Measurements from ENCODE around the gene NAB2. TPM values are rescaled to one million over a fixed set of nuclear protein-coding genes. Genes with fewer than 3 reads are reported as not detected.

Gene NAB2
- total and polyA plus RNA-seq, 2 donors (not counting 3 experiments of a cell fraction or from before 2014, with no cell fraction given), result 14.6 to 15.9 TPM

GRCh38 chr12:57091638-57092528 lies 3.0 kb downstream of the NAB2 start:
- H3K9ac ChIP-seq (replicated peaks; ENCODE audit: extremely low read depth, insufficient read depth, low read length), result no peak overlapping the region
- BruUV-seq (replicated peaks), result no TSS peak
- CTCF ChIA-PET, result interaction anchor here (0.7 to 14.4 kb wide), 10 partner anchors 12 to 82 kb away, joined by 3 to 158 read pairs (median 4); partner anchors contain the start of genes NEMP1 and STAT6

DNA sequence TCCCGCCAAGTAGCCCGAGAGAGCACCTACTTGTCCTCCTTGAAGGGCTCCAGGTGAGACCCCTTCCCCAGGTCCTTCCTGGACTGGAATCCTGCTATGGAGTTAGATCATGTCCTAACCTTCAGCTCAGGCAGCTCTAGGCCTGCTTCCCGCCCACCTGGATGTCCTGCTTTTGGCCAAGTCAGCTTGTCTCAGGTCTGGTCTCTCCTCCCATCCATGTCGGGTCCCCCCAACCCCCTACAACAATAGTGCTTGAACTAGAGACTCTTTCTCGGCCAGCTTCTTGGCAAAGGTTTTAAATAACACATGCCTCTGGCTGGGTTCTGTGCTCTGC lies 3.6 kb downstream of the NAB2 start:
- Histone ChIP-seq H3K9me3 (replicated peaks; ENCODE audit: control insufficient read depth, insufficient read depth, low read length) (no peaks in the 10 kb centered on the region), H3K4me3 (replicated peaks in 1 of 3; ENCODE audit: insufficient read depth in 1 of 3, low read depth in 1 of 3, low read length in 3 of 3) (no peak overlapping the region), H3K36me3 (ENCODE audit: control insufficient read depth in 2 of 2, extremely low read depth in 1 of 2, insufficient read depth in 2 of 2, low read length in 2 of 2) (peaks cover 4 to 42% of the 10 kb centered on the region in 2 experiments), H3K9me1 (replicated peaks; ENCODE audit: control insufficient read depth, extremely low read depth, insufficient read depth, low read length) (no peaks in the 10 kb centered on the region), H3K4me1 (ENCODE audit: control insufficient read depth, extremely low read depth, insufficient read depth, low read length) (peaks cover 15% of the 10 kb centered on the region), H2AFZ (ENCODE audit: low read depth, low read length) (no peak overlapping the region), H3K79me2 (ENCODE audit: control insufficient read depth, insufficient read depth, low read length) (peaks cover 16% of the 10 kb centered on the region), H3K27ac (ENCODE audit: insufficient read depth, low read depth, low read length) (no peak overlapping the region), H3K4me2 (ENCODE audit: insufficient read depth, low read length) (no peak overlapping the region), H3K27me3 (ENCODE audit: control insufficient read depth in 2 of 2, insufficient read depth in 2 of 2, low read length in 2 of 2) (no peaks in the 10 kb centered on the region), H4K20me1 (replicated peaks; ENCODE audit: control insufficient read depth, extremely low read depth, insufficient read depth, low read length) (no peaks in the 10 kb centered on the region), H3K9ac (replicated peaks; ENCODE audit: extremely low read depth, insufficient read depth, low read length) (no peak overlapping the region)
- intact Hi-C loops (cut with micrococcal nuclease) (no loop called here), dilution Hi-C loops (cut with MboI; ENCODE audit: extremely low pct_ligation_motif_present, low sequenced_read_pairs) (no loop called here)
- ChIA-PET CTCF (interaction anchor here (0.7 to 14.4 kb wide), 9 partner anchors 14 to 82 kb away, joined by 3 to 158 read pairs (median 5); partner anchors contain the start of genes NEMP1 and STAT6), POLR2A (interaction anchor here (0.6 kb wide), 1 partner anchor 36 kb away, joined by 5 read pairs; the partner anchor contains the start of gene LRP1)
- TF ChIP-seq JUN (IDR thresholded peaks at IDR 0.05; ENCODE audit: borderline replicate concordance, insufficient read depth, insufficient read length, low read depth) (no peak), CTCF (IDR thresholded peaks at IDR 0.05; ENCODE audit: extremely low read depth in 1 of 2, insufficient read depth in 1 of 2, low read depth in 1 of 2, low read length in 2 of 2) (no peak), POLR2A (IDR thresholded peaks at IDR 0.05; ENCODE audit: low read depth, low read length) (no peak), GATA2 (IDR thresholded peaks at IDR 0.05; ENCODE audit: insufficient read depth, insufficient read length, low read depth, low read length) (no peak), POLR2AphosphoS5 (IDR thresholded peaks at IDR 0.05; ENCODE audit: insufficient read depth, low read depth, low read length) (no peak), FOS (IDR thresholded peaks at IDR 0.05; ENCODE audit: borderline replicate concordance, insufficient read depth, low read length) (no peak), EZH2 (IDR thresholded peaks at IDR 0.05; ENCODE audit: borderline replicate concordance, low read depth, low read length, severe bottlenecking) (no peak), MYC (IDR thresholded peaks at IDR 0.05; ENCODE audit: low read depth, low read length) (no peak)
- TF ChIP-seq, protein P1, sequence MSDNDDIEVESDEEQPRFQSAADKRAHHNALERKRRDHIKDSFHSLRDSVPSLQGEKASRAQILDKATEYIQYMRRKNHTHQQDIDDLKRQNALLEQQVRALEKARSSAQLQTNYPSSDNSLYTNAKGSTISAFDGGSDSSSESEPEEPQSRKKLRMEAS (IDR thresholded peaks at IDR 0.05; ENCODE audit: insufficient read depth, insufficient read length), result no peak
- BruUV-seq (replicated peaks), result no TSS peak
- FAIRE-seq, result no peak
- no peak for DNase-seq (ENCODE audit: low read depth, low spot score)

More at GRCh38 chr12:57091638-57092528, 3.0 kb downstream of the NAB2 start:
- Histone ChIP-seq H3K9me1 (replicated peaks; ENCODE audit: control insufficient read depth, extremely low read depth, insufficient read depth, low read length) (no peaks in the 10 kb centered on the region), H2AFZ (ENCODE audit: low read depth, low read length) (no peak overlapping the region), H3K36me3 (ENCODE audit: control insufficient read depth in 2 of 2, extremely low read depth in 1 of 2, insufficient read depth in 2 of 2, low read length in 2 of 2) (peaks cover 4 to 39% of the 10 kb centered on the region in 2 experiments), H4K20me1 (replicated peaks; ENCODE audit: control insufficient read depth, extremely low read depth, insufficient read depth, low read length) (no peaks in the 10 kb centered on the region), H3K4me3 (replicated peaks in 1 of 3; ENCODE audit: insufficient read depth in 1 of 3, low read depth in 1 of 3, low read length in 3 of 3) (no peak overlapping the region), H3K4me1 (ENCODE audit: control insufficient read depth, extremely low read depth, insufficient read depth, low read length) (peaks cover 15% of the 10 kb centered on the region), H3K27me3 (ENCODE audit: control insufficient read depth in 2 of 2, insufficient read depth in 2 of 2, low read length in 2 of 2) (no peaks in the 10 kb centered on the region), H3K4me2 (ENCODE audit: insufficient read depth, low read length) (no peak overlapping the region), H3K79me2 (ENCODE audit: control insufficient read depth, insufficient read depth, low read length) (peaks cover 16% of the 10 kb centered on the region), H3K9me3 (replicated peaks; ENCODE audit: control insufficient read depth, insufficient read depth, low read length) (no peaks in the 10 kb centered on the region), H3K27ac (ENCODE audit: insufficient read depth, low read depth, low read length) (no peak overlapping the region)
- DNase-seq (ENCODE audit: low read depth, low spot score) (no peak), FAIRE-seq (no peak)
- intact Hi-C loops (cut with micrococcal nuclease) (no loop called here), dilution Hi-C loops (cut with MboI; ENCODE audit: extremely low pct_ligation_motif_present, low sequenced_read_pairs) (no loop called here)
- no peak for TF ChIP-seq MYC (IDR thresholded peaks at IDR 0.05; ENCODE audit: low read depth, low read length)
- TF ChIP-seq GATA2 (IDR thresholded peaks at IDR 0.05; ENCODE audit: insufficient read depth, insufficient read length, low read depth, low read length), result no peak
- no peak for TF ChIP-seq EZH2 (IDR thresholded peaks at IDR 0.05; ENCODE audit: borderline replicate concordance, low read depth, low read length, severe bottlenecking)
- no peak for TF ChIP-seq POLR2A (IDR thresholded peaks at IDR 0.05; ENCODE audit: low read depth, low read length)
- POLR2A ChIA-PET, result interaction anchor here (0.6 kb wide), 1 partner anchor 36 kb away, joined by 5 read pairs; the partner anchor contains the start of gene LRP1

Measured in endothelial cell of umbilical vein (primary cell).